RWPE2 (cell line): ENCODE results near the gene BRF1.

Experiments used
- ATAC-seq: fragments of 200-7000 bp; cut with Tn5 transposase; 3 replicates; pipeline ENCODE4 v1.9.1; 2021; ENCODE audit warnings: low read depth
- DNase-seq: peaks from one replicate; pipeline ENCODE4 v3.0.0-alpha.2; 2020; ENCODE audit warnings: low spot score
- H3K27ac ChIP-seq: fragments of 450-650 bp; 2 replicates; pipeline ENCODE4 v1.5.1; 2017; ENCODE audit warnings: mild to moderate bottlenecking; ENCODE audit not compliant: poor library complexity, severe bottlenecking
- H3K27me3 ChIP-seq: fragments of 250-450 bp; sonication (Bioruptor Pico); 2 replicates; pipeline ENCODE4 v1.5.1; 2021; ENCODE audit warnings: mild to moderate bottlenecking, moderate library complexity; ENCODE audit not compliant: insufficient read depth, poor library complexity, severe bottlenecking
- H3K36me3 ChIP-seq: fragments of 250-450 bp; sonication (Bioruptor Pico); 2 replicates; pipeline ENCODE4 v1.5.1; 2020; ENCODE audit warnings: low read depth, mild to moderate bottlenecking, moderate library complexity
- H3K4me1 ChIP-seq: fragments of 250-450 bp; sonication (Bioruptor Pico); 2 replicates; pipeline ENCODE4 v1.5.1; 2021; ENCODE audit warnings: mild to moderate bottlenecking, moderate library complexity; ENCODE audit not compliant: insufficient read depth, poor library complexity, severe bottlenecking
- H3K4me3 ChIP-seq: fragments of 250-450 bp; sonication (Bioruptor Pico); 2 replicates; pipeline ENCODE4 v1.5.1; 2021; ENCODE audit warnings: mild to moderate bottlenecking, moderate library complexity; ENCODE audit not compliant: severe bottlenecking
- H3K9me3 ChIP-seq: fragments of 250-450 bp; sonication (Bioruptor Pico); 2 replicates; pipeline ENCODE4 v1.5.1; 2021; ENCODE audit warnings: mild to moderate bottlenecking, moderate library complexity; ENCODE audit not compliant: severe bottlenecking
- TF ChIP-seq, protein P1 (sequence below): fragments of 450-650 bp; IDR thresholded peaks from one replicate; pipeline ENCODE4 v1.5.1; 2017; ENCODE audit warnings: mild to moderate bottlenecking, moderate library complexity; ENCODE audit not compliant: poor library complexity, severe bottlenecking

BRF1 gene

DNA sequence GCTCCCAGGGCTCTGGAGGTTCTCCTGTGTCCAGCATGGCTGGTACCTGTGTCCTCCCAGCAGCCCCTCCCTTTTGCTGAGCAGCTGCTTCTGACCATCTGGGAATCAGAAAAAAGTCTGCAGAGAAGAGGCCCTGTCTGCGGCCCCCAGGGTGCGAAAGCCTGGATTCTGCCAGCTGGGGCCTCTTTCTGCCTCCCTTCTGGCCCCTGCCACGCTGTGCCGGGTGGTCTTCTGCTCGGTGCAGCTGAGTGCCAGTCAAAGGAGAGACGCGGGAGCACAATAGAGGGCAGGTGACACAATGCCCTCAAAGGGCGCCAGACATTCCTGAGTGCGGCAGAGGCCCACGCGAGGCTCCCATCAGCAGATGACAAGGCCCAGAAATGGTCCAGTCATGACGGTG, 39.8 kb downstream of the BRF1 start:
- TF ChIP-seq, protein P1, sequence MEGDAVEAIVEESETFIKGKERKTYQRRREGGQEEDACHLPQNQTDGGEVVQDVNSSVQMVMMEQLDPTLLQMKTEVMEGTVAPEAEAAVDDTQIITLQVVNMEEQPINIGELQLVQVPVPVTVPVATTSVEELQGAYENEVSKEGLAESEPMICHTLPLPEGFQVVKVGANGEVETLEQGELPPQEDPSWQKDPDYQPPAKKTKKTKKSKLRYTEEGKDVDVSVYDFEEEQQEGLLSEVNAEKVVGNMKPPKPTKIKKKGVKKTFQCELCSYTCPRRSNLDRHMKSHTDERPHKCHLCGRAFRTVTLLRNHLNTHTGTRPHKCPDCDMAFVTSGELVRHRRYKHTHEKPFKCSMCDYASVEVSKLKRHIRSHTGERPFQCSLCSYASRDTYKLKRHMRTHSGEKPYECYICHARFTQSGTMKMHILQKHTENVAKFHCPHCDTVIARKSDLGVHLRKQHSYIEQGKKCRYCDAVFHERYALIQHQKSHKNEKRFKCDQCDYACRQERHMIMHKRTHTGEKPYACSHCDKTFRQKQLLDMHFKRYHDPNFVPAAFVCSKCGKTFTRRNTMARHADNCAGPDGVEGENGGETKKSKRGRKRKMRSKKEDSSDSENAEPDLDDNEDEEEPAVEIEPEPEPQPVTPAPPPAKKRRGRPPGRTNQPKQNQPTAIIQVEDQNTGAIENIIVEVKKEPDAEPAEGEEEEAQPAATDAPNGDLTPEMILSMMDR = no peak
- Histone ChIP-seq H3K9me3 (no peaks in the 10 kb centered on the region), H3K4me1 (no peaks in the 10 kb centered on the region), H3K27me3 (no peaks in the 10 kb centered on the region), H3K27ac (no peak overlapping the region), H3K36me3 (peaks cover 6% of the 10 kb centered on the region; the same call in 1 of the 2 replicates), H3K4me3 (no peak overlapping the region)
- DNase-seq (no peak), ATAC-seq (no peak)

DNA sequence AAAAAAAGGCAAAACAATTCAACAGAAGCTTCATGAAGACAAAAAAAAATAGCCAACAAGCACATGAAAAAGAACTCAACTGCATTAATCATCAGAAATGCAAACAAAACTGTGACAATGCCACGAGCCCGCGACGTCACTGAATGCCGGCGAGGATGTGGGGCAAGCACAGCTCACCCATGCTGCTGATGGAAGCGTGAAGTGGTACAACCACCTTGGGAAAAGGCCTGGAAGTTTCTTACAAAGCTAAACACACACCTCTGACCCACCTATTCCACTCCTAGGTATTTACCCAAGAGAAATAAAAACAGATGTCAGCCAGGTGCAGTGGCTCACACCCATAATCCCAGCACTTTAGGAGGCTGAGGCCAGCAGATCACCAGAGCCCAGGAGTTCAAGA, 42.0 kb downstream of the BRF1 start:
- no peak for DNase-seq
- Histone ChIP-seq H3K36me3 (peaks cover under 1% of the 10 kb centered on the region; the same call in 1 of the 2 replicates), H3K27me3 (no peaks in the 10 kb centered on the region), H3K4me1 (no peaks in the 10 kb centered on the region), H3K27ac (no peak overlapping the region), H3K9me3 (no peaks in the 10 kb centered on the region), H3K4me3 (no peak overlapping the region)
- ATAC-seq = no peak
- TF ChIP-seq, protein P1 = no peak

DNA sequence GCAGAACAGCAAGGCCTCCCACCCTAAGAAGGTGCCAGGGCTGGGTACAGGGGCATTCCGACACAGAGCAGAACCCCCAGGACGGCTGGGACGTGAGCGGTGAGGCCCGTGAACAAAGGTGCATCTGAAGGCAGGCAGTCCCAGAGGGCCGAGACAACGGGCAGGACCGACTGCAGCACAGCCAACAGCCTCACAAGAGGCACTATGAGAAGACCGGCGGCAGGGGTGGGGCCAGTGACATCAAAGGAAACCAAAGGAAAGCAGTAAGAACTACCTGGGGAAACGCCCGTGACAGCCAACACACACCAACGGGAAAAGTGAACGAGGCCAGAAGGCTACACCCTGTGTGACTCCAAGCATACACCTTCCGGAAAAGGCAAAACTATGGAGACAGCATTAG, 43.3 kb downstream of the BRF1 start:
- TF ChIP-seq, protein P1 = no peak
- H3K27me3 ChIP-seq = no peaks in the 10 kb centered on the region
- H3K36me3 ChIP-seq = peaks cover 2% of the 10 kb centered on the region; the same call in 1 of the 2 replicates
- ATAC-seq = no peak
- H3K4me3 ChIP-seq = no peak overlapping the region
- H3K9me3 ChIP-seq = no peaks in the 10 kb centered on the region
- no peaks in the 10 kb centered on the region for H3K4me1 ChIP-seq
- no peak for DNase-seq
- H3K27ac ChIP-seq = no peak overlapping the region

DNA sequence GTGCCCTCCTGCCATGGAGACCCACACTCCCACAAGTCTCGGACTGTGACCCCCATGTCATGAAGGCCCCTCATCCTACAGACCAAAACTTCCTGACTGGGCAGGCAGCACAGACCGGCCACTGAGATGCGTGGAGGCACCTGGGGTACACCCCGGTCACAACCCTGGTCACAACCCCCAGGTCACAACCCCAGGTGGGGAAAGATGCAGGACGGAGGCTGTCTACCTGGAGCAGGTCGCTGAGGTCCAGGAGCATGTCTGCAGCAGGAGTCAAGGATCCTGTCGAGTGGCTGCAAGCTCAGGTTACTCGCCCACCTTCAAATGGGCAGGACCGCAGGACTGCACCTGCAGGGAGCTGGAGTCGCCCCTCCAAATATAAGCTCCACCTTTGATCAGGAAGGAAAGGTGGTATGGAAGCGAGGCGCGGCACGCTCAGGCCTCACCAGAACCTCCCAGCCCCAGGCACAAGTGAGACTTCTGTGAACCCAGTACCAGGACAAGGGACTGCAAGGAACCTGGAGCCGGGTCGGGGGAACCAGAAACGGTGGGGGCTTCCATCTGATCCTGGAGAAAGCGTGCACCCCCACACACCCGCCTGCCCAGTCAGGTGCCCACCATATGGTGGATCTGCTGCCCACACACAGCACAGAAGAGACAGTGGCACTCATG, 44.4 kb downstream of the BRF1 start:
- H3K9me3 ChIP-seq = no peaks in the 10 kb centered on the region
- peaks cover 10% of the 10 kb centered on the region for H3K36me3 ChIP-seq
- DNase-seq = no peak
- no peak overlapping the region for H3K4me3 ChIP-seq
- ATAC-seq = no peak
- H3K27ac ChIP-seq = no peak overlapping the region
- no peaks in the 10 kb centered on the region for H3K4me1 ChIP-seq
- TF ChIP-seq, protein P1 = no peak
- no peaks in the 10 kb centered on the region for H3K27me3 ChIP-seq

DNA sequence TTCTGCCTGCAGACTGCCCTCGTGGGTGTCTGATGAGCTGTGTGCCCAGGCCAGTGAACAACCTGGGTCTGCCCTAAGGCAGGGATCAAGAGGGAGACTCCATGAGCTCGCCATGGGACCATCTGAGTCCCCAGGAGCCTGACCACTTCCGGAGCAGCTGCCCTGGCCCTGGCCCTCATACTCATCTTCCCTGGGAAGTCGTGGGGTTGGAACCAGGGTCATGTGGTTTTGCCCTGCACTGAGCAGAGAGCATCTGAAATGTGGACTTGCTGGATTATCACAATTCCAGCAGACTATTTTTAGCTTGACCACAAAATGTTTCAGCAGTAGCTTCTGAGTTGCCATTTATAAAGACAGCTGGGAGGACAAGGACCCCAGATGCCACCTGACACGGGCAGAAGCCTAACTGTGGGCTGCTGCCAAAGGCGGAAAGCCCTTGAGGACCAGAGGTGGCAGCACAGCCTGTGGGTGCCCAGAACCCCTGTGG, 45.7 kb downstream of the BRF1 start:
- ATAC-seq = no peak
- H3K4me1 ChIP-seq = no peaks in the 10 kb centered on the region
- H3K9me3 ChIP-seq = no peaks in the 10 kb centered on the region
- no peak overlapping the region for H3K4me3 ChIP-seq
- peaks cover 24% of the 10 kb centered on the region for H3K36me3 ChIP-seq
- no peak for DNase-seq
- TF ChIP-seq, protein P1 = no peak
- H3K27me3 ChIP-seq = no peaks in the 10 kb centered on the region
- no peak overlapping the region for H3K27ac ChIP-seq
